Measurements from ENCODE around the gene TIA1.

DNA sequence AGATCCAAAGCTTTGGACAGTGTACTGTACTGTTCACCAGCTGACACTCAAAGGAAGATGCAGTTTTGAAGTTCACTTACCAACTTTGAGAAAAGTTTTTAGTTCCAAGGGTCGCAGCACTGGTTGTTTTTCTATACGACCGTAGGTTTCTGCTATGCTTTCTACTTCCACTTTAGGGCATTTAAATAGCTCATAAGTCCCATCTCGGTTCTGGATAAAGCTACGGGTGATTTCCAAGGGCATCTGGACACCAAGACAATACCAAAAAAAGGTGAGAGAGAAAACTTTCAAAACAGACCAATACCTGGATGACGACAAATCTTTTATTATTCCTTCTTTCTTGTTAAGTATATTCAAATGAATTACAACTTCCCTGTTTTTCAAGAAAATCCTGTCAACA lies 87.9 kb downstream of the TIA1 start:
- TF ChIP-seq, protein P1, sequence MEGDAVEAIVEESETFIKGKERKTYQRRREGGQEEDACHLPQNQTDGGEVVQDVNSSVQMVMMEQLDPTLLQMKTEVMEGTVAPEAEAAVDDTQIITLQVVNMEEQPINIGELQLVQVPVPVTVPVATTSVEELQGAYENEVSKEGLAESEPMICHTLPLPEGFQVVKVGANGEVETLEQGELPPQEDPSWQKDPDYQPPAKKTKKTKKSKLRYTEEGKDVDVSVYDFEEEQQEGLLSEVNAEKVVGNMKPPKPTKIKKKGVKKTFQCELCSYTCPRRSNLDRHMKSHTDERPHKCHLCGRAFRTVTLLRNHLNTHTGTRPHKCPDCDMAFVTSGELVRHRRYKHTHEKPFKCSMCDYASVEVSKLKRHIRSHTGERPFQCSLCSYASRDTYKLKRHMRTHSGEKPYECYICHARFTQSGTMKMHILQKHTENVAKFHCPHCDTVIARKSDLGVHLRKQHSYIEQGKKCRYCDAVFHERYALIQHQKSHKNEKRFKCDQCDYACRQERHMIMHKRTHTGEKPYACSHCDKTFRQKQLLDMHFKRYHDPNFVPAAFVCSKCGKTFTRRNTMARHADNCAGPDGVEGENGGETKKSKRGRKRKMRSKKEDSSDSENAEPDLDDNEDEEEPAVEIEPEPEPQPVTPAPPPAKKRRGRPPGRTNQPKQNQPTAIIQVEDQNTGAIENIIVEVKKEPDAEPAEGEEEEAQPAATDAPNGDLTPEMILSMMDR (IDR thresholded peaks at IDR 0.05; ENCODE audit: low read length): no peak
- no peak for TF ChIP-seq EZH2 (IDR thresholded peaks at IDR 0.05; ENCODE audit: borderline replicate concordance, low read length)

All from OCI-LY1 (cell line).